ENCODE measurements around the gene RBFA. TPM values are rescaled to one million over a fixed set of nuclear protein-coding genes. Genes with fewer than 3 reads are reported as not detected.
"Not testable (repeated sequence)": the region's sequence is repeated elsewhere in the genome, so short reads cannot be mapped to it uniquely, and the experiment has no call there.

The RBFA gene, protein sequence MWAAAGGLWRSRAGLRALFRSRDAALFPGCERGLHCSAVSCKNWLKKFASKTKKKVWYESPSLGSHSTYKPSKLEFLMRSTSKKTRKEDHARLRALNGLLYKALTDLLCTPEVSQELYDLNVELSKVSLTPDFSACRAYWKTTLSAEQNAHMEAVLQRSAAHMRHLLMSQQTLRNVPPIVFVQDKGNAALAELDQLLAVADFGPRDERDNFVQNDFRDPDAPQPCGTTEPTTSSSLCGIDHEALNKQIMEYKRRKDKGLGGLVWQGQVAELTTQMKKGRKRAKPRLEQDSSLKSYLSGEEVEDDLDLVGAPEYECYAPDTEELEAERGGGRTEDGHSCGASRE
- 10 to 100 TPM in 1 of 3 donors, 1 to 10 TPM in 2; 7.2 to 10.3 (median 7.6) TPM for polyA plus RNA-seq

DNA sequence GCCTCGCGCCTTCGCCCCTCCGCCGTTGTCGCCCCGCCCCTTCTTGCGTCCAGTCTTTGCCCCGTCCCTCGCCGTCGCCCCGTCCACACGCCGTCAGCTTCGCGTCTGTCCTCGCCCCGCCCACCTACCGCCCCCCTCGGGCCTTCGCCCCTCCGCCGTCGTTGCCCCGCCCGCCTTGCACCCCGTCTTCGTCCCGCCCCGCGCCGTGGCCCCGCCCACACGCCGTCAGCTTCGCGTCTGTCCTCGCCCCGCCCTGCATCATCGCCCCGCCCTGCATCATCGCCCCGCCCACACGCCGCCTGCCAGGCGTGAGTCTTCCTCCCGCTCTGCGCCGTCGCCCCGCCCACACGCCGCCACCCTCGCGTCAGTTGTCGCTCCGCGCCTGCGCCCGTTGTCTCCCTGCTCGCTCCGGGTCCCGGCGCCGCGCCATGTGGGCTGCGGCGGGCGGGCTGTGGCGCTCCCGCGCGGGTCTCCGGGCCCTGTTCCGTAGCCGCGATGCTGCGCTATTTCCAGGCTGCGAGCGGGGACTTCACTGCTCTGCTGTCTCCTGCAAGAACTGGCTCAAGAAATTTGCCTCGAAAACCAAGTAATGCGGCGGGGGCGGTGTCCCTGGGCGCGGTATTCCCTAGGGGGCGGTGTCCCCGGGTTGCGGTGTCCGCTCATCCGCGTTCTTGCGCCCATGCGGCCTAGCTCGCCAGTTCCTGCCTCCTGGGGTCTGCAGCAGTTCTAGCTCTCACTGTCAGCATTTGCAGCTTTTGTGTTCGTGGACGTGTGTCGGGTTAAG is at the start of gene RBFA:
RBFA (plus strand) TSS at position 367 of the 784 bp plus-strand sequence; CDS start at position 429, 62 bp downstream.
- peaks cover 9 to 28% (median 18%) of the 10 kb centered on the region in 3 donors for H3K27me3 Mint-ChIP-seq (ENCODE audit: low read depth in 3 of 3)

GRCh38 chr18:79985172-79985571 is 49.1 kb upstream of the RBFA start:
- Mint-ChIP-seq H3K36me3 (peaks cover 3 to 5% (median 4%) of the 10 kb centered on the region in 3 donors), H3K27me3 (ENCODE audit: low read depth in 3 of 3) (peaks cover 2 to 13% (median 3%) of the 10 kb centered on the region in 3 donors), H3K9me3 (no peaks in the 10 kb centered on the region), H3K4me3 (no peak overlapping the region), H3K4me1 (peaks cover 68 to 83% of the 10 kb centered on the region in 2 donors), H3K27ac (peak overlapping the region in 4 of 6 donors; percentile 16 to 43 (median 23))
- no peak for DNase-seq

More for the DNA sequence above, at the start of gene RBFA:
- peaks cover 22 to 25% of the 10 kb centered on the region in 2 donors for H3K4me1 Mint-ChIP-seq
- peak; percentile 97 to 99 (median 98) for DNase-seq
- H3K27ac Mint-ChIP-seq, result peak within 1 kb of the TSS; percentile 91 to 97 (median 96)
- peaks cover 7 to 9% (median 8%) of the 10 kb centered on the region in 3 donors for H3K36me3 Mint-ChIP-seq
- peak within 1 kb of the TSS; percentile 79 to 89 (median 88) for H3K4me3 Mint-ChIP-seq
- peaks cover 0 to 4% (median 0%) of the 10 kb centered on the region in 6 donors for H3K9me3 Mint-ChIP-seq

DNA sequence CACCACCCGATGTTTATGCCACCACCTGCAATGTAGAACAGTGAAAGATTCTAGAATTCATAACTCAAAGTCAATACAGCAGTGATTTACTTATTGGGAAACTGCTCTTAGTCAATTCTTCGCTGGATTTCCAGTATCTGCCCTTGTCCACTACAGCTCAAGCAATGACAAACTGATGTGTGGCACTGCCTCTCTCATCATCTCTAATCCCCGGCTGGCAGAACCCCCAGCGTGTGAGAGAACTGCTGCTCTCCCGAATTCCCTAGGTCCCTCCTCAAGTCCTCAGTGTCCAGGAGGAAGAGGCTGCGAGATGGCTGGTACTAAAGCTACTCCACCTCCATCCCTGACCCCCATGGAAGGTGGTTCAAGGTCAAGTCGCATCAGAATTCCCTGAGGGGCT is 47.5 kb upstream of the RBFA start:
- peak overlapping the region; percentile 70 to 96 (median 89) for H3K4me3 Mint-ChIP-seq
- H3K27me3 Mint-ChIP-seq (ENCODE audit: low read depth in 3 of 3), result peaks cover 0 to 13% (median 5%) of the 10 kb centered on the region in 3 donors
- H3K36me3 Mint-ChIP-seq, result peaks cover 3 to 5% (median 4%) of the 10 kb centered on the region in 3 donors
- peak overlapping the region; percentile 55 to 92 (median 90) for H3K27ac Mint-ChIP-seq
- no peaks in the 10 kb centered on the region for H3K9me3 Mint-ChIP-seq
- peaks cover 60 to 68% of the 10 kb centered on the region in 2 donors for H3K4me1 Mint-ChIP-seq
- no peak for DNase-seq

DNA sequence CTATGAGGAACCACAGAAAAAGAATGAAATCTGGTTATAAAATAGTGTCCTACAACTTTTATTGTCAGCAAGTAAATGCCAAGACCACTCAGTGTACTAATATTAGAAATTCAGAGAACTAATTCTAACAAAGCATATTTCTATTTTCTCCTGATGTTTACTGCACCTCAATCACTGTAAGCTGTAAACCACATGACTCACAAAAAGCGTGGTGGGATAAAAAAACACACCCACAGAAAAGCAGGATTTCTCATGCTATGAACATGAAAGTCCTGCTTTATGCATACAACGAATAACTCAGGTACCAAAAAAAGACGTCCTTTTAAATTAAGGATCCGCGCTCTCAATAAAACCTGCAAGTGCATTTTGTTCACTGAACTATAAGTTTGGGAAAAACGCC is 46.7 kb upstream of the RBFA start:
- H3K4me1 Mint-ChIP-seq, result peaks cover 52 to 60% of the 10 kb centered on the region in 2 donors
- peak overlapping the region; percentile 84 to 96 (median 89) for H3K4me3 Mint-ChIP-seq
- peaks cover under 1 to 5% (median under 1%) of the 10 kb centered on the region in 3 donors for H3K36me3 Mint-ChIP-seq
- peaks cover 0 to 13% (median 5%) of the 10 kb centered on the region in 3 donors for H3K27me3 Mint-ChIP-seq (ENCODE audit: low read depth in 3 of 3)
- DNase-seq, result no peak
- no peaks in the 10 kb centered on the region for H3K9me3 Mint-ChIP-seq
- peak overlapping the region; percentile 87 to 92 (median 90) for H3K27ac Mint-ChIP-seq

GRCh38 chr18:79988071-79988450 is 46.2 kb upstream of the RBFA start:
- Mint-ChIP-seq H3K9me3 (no peaks in the 10 kb centered on the region), H3K27ac (peak overlapping the region; percentile 87 to 92 (median 90)), H3K4me3 (peak overlapping the region; percentile 84 to 96 (median 89)), H3K27me3 (ENCODE audit: low read depth in 3 of 3) (peaks cover 0 to 13% (median 5%) of the 10 kb centered on the region in 3 donors), H3K36me3 (peaks cover 0 to 5% (median 0%) of the 10 kb centered on the region in 3 donors), H3K4me1 (peaks cover 47 to 56% of the 10 kb centered on the region in 2 donors)
- DNase-seq, result peak; percentile 72 to 75 (median 73)

DNA sequence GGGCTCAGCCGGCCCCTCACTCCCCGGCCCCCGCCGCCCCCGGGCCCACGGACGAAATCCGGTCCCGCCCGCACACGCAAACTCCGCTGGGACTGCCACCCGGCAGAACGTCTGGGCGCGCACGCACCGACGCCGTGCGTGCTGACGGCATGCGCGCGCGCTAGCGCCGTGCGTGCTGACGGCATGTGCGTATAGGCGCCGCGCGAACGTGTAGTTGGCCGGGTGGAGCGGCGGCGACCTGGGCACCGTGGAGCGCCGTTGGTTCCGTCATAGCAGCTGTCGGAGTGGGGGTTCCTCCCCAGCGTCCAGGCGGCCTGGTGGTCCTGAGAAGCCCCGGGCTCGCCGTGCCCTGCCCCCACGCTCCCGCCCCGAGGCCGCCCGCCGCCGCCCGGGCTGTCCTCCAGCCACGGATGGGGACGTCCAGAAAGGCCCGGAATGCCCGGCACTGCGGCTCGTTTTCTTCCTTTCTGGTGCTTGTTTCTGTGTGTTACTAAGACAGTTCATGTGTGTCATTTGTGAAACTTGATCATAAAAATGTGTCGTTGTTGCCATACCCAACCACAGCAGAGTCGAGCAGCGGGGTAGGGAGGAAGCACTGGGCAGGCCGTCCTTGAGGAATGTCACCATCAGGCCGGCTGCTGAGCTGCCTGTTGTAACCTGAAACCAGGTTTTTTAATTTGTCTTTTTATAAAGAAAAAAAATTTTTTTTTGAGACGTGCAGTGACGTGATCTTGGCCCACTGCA is 45.6 kb upstream of the RBFA start, which contains the start of gene TXNL4A:
TXNL4A (minus strand) TSS at position 113 of the 744 bp plus-strand sequence. CDS start 171 bp downstream, outside the sequence.
- H3K27ac Mint-ChIP-seq, result peak within 1 kb of the TSS; percentile 92 to 98 (median 98)
- peak within 1 kb of the TSS; percentile 91 to 97 (median 96) for H3K4me3 Mint-ChIP-seq
- no peaks in the 10 kb centered on the region for H3K9me3 Mint-ChIP-seq
- H3K27me3 Mint-ChIP-seq (ENCODE audit: low read depth in 3 of 3), result peaks cover 0 to 13% (median 5%) of the 10 kb centered on the region in 3 donors
- peaks cover 41 to 50% of the 10 kb centered on the region in 2 donors for H3K4me1 Mint-ChIP-seq
- DNase-seq, result peak; percentile 83 to 87 (median 86)
- H3K36me3 Mint-ChIP-seq, result peaks cover 0 to 5% (median 0%) of the 10 kb centered on the region in 3 donors

- peaks cover 0 to 5% (median 0%) of the 10 kb centered on the region in 3 donors for H3K36me3 Mint-ChIP-seq
Observed at GRCh38 chr18:79989195-79989497, 45.1 kb upstream of the RBFA start.

DNA sequence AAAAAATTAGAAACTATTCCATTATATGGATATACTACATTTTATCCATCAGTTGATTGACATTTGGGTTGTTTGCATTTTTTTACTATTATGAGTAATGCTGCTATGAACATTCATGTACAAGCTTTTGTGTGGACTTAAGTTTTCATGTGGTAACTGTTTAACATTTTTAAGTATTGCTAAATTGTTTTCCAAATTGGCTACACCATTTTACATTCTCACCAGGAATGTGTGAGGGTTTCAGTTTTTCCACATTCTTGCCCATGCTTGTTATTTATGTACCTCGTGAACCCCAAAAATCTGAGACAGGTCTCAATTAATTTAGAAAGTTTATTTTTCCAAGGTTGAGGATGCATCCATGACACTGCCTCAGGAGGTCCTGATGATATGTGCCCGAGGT is 42.7 kb upstream of the RBFA start:
- no peak overlapping the region for H3K27ac Mint-ChIP-seq

More at GRCh38 chr18:79989195-79989497, 45.1 kb upstream of the RBFA start:
- H3K4me3 Mint-ChIP-seq, result peak overlapping the region; percentile 91 to 97 (median 96)
- no peak for DNase-seq
- peaks cover 0 to 11% (median 2%) of the 10 kb centered on the region in 3 donors for H3K27me3 Mint-ChIP-seq (ENCODE audit: low read depth in 3 of 3)
- no peaks in the 10 kb centered on the region for H3K9me3 Mint-ChIP-seq
- H3K27ac Mint-ChIP-seq, result peak overlapping the region; percentile 88 to 98 (median 98)
- peaks cover 36 to 45% of the 10 kb centered on the region in 2 donors for H3K4me1 Mint-ChIP-seq

DNA sequence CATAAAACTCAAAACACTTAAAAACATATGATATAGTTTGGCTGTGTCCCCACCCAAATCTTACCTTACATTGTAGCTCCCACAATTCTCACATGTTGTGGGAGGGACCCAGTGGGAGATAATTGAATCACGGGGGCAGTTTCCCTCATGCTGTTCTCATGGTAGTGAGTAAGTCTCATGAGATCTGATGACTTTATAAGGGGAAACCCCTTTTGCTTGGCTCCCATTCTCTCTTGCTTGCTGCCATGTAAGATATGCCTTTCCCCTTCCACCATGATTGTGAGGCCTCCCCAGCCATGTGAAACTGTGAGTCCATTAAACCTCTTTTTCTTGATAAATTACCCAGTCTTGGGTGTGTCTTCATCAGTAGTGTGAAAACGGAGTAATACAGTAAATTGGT is 34.5 kb upstream of the RBFA start:
- not testable (repeated sequence) for H3K4me1 Mint-ChIP-seq, H3K27ac Mint-ChIP-seq

More for the DNA sequence above, 42.7 kb upstream of the RBFA start:
- Mint-ChIP-seq H3K4me3 (no peak overlapping the region), H3K36me3 (no peaks in the 10 kb centered on the region), H3K27me3 (ENCODE audit: low read depth in 3 of 3) (peaks cover 0 to 11% (median 2%) of the 10 kb centered on the region in 3 donors), H3K9me3 (no peaks in the 10 kb centered on the region), H3K4me1 (peaks cover 20 to 23% of the 10 kb centered on the region in 2 donors)
- no peak for DNase-seq

DNA sequence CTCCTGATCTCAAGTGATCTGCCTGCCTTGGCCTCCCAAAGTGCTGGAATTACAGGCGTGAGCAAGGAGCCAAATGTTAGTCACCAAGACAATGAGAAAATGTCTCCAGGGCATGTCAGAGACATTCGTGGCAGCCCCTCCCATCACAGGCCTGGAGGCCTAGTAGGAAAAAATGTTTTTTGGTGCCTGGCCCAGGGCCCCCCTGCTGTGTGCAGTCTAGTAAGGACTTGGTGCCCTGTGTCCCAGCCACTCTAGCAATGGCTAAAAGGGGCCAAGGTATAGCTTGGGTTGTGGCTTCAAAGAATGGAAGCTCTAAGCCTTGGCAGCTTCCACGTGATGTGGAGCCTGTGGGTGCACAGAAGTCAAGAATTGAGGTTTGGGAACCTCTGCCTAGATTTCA is 33.4 kb upstream of the RBFA start:
- no peak for DNase-seq
- peaks cover 0 to 8% (median 4%) of the 10 kb centered on the region in 6 donors for H3K9me3 Mint-ChIP-seq
- no peak overlapping the region for H3K4me3 Mint-ChIP-seq

More for the DNA sequence above, 34.5 kb upstream of the RBFA start:
- H3K36me3 Mint-ChIP-seq; H3K27me3 Mint-ChIP-seq (ENCODE audit: low read depth in 3 of 3); H3K9me3 Mint-ChIP-seq; H3K4me3 Mint-ChIP-seq; DNase-seq: not testable (repeated sequence)

DNA sequence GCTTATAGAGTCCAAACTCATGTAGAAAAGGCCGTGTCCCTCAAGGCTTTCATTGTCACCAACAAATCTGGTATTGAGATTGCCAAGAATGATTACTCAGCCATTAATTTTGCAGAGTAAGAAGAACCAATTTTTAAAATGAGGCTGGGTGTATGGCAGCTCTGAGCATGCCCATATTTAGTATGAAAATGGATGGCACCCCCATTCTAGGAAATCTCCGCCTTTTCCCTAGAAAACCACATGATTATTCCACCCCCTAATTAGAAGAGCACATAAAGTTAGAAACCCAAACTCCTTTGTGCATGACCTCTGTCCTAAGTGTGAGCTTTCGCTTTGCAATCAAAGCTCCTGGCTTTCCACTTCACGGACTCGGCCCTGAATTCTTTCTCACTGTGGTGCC is 31.8 kb upstream of the RBFA start:
- Mint-ChIP-seq H3K4me3 (no peak overlapping the region), H3K4me1 (no peaks in the 10 kb centered on the region), H3K9me3 (peaks cover 0 to 8% (median 4%) of the 10 kb centered on the region in 6 donors), H3K27ac (no peak overlapping the region), H3K36me3 (peaks cover 0 to 3% (median 0%) of the 10 kb centered on the region in 3 donors), H3K27me3 (ENCODE audit: low read depth in 3 of 3) (peaks cover 0 to 3% (median 2%) of the 10 kb centered on the region in 3 donors)
- no peak for DNase-seq

More for the DNA sequence above, 33.4 kb upstream of the RBFA start:
- peaks cover 0 to 3% (median 0%) of the 10 kb centered on the region in 3 donors for H3K27me3 Mint-ChIP-seq (ENCODE audit: low read depth in 3 of 3)
- H3K27ac Mint-ChIP-seq, result no peak overlapping the region
- no peaks in the 10 kb centered on the region for H3K4me1 Mint-ChIP-seq
- H3K36me3 Mint-ChIP-seq, result peaks cover 0 to 3% (median 0%) of the 10 kb centered on the region in 3 donors

GRCh38 chr18:80004600-80005342 is 29.5 kb upstream of the RBFA start:
- H3K4me3 Mint-ChIP-seq, result no peak overlapping the region
- no peak for DNase-seq
- peak overlapping the region in 1 of 6 donors; percentile 0 for H3K27ac Mint-ChIP-seq
- peaks cover 0 to 6% (median 2%) of the 10 kb centered on the region in 3 donors for H3K27me3 Mint-ChIP-seq (ENCODE audit: low read depth in 3 of 3)
- H3K36me3 Mint-ChIP-seq, result peaks cover 0 to 9% (median 6%) of the 10 kb centered on the region in 3 donors
- H3K9me3 Mint-ChIP-seq, result peaks cover 0 to 11% (median 4%) of the 10 kb centered on the region in 6 donors
- H3K4me1 Mint-ChIP-seq, result no peaks in the 10 kb centered on the region
